K562 (cell line): ENCODE measurements around the gene TRIM38. TPM values are rescaled to one million over a fixed set of nuclear protein-coding genes. Genes with fewer than 3 reads are reported as not detected.

ENCODE experiments used
- ATAC-seq: fragments of 200-7000 bp; cut with Tn5 transposase; 3 replicates; pipeline ENCODE4 v1.9.1; 2020; ENCODE audit warnings: moderate library complexity
- BruUV-seq: library from RNA; stranded (reverse); fragments of 400-500 nt; replicated peaks from 2 replicates; lab custom pipeline; 2021; lab: Mats Ljungman, UMichigan
- CTCF ChIA-PET: fragments of 300-600 bp; formaldehyde crosslinking; extraction: SDS; loops from one replicate; lab custom pipeline; 2021; ENCODE audit warnings: low intra/inter-chr PET ratio; lab: Yijun Ruan, JAX
- POLR2A ChIA-PET: fragments of 300-600, 350-650 bp; sonication (Branson Sonifier 250); formaldehyde crosslinking; extraction: SDS; loops from one replicate; lab custom pipeline; 2021; ENCODE audit warnings: antibody characterized with exemption, inconsistent platforms; lab: Yijun Ruan, JAX
- DNase-seq, 4 experiments: peaks; one replicate each; pipeline versions ENCODE4 v3.0.0 to v3.0.0-alpha.2; 2011 to 2018; ENCODE audit warnings: low spot score in 3 of 4, mixed read lengths in 3 of 4; ENCODE audit errors: extremely low read depth in 1 of 4
- FAIRE-seq: peaks from 2 replicates; lab custom pipeline; 2011; peaks lifted over from hg19 to GRCh38; lab: Jason Lieb, UNC
- H2AFZ ChIP-seq: 2 replicates; pipeline ENCODE4 v1.6.0; 2011; ENCODE audit warnings: low read depth, low read length, control low read depth, inconsistent platforms
- H3K27ac ChIP-seq: fragments of 200-600 bp; 3 replicates; pipeline ENCODE4 v1.8.0; 2011; ENCODE audit warnings: low read depth, mild to moderate bottlenecking, control low read depth, inconsistent platforms, low read length, moderate library complexity, mixed read lengths; ENCODE audit errors: extremely low read depth
- H3K27me3 ChIP-seq, 2 experiments: fragments of 300-600 bp in 1 of 2; 2 replicates in 1 of 2; 3 replicates in 1 of 2; pipeline versions ENCODE4 v1.6.0 to v1.8.0; 2011; ENCODE audit warnings: inconsistent platforms in 2 of 2, low read length in 2 of 2, mild to moderate bottlenecking in 1 of 2, mixed read lengths in 1 of 2, moderate library complexity in 1 of 2; ENCODE audit not compliant: control insufficient read depth in 2 of 2, insufficient read depth in 2 of 2
- H3K36me3 ChIP-seq: fragments of 300-600 bp; 3 replicates; pipeline ENCODE4 v1.8.0; 2011; ENCODE audit warnings: mild to moderate bottlenecking, low read length, inconsistent platforms; ENCODE audit not compliant: control insufficient read depth, insufficient read depth
- H3K4me1 ChIP-seq, 2 experiments: fragments of 200-600 bp in 1 of 2; replicated peaks in 1 of 2; 2 replicates in 1 of 2; 3 replicates in 1 of 2; pipeline versions ENCODE4 v1.5.1 to v1.8.0; 2011; ENCODE audit warnings: inconsistent platforms in 2 of 2, low read length in 2 of 2, mild to moderate bottlenecking in 1 of 2, mixed read lengths in 1 of 2, moderate library complexity in 1 of 2; ENCODE audit not compliant: control insufficient read depth in 2 of 2, insufficient read depth in 2 of 2
- H3K4me2 ChIP-seq: 2 replicates; pipeline ENCODE4 v1.6.1; 2011; ENCODE audit warnings: low read length, control low read depth, inconsistent platforms, mixed read lengths; ENCODE audit not compliant: insufficient read depth
- H3K4me3 ChIP-seq: fragments of 200-600 bp; sonication (generic), shearing (Covaris generic); 2 replicates; pipeline ENCODE4 v1.5.1; 2016; ENCODE audit warnings: control low read depth, inconsistent platforms
- H3K79me2 ChIP-seq: fragments of 200-600 bp; 3 replicates; pipeline ENCODE4 v1.8.0; 2011; ENCODE audit warnings: low read length, inconsistent platforms; ENCODE audit not compliant: control insufficient read depth, insufficient read depth
- H3K9ac ChIP-seq, 2 experiments: 2 replicates each; pipeline versions ENCODE4 v1.6.0 to v1.6.1; 2011; ENCODE audit warnings: low read depth in 2 of 2, low read length in 2 of 2, control low read depth in 1 of 2, inconsistent platforms in 1 of 2, mild to moderate bottlenecking in 1 of 2, mixed read lengths in 1 of 2; ENCODE audit not compliant: insufficient read depth in 1 of 2
- H3K9me1 ChIP-seq: one replicate; pipeline ENCODE4 v1.6.0; 2011; ENCODE audit warnings: inconsistent platforms, mild to moderate bottlenecking, low read length, moderate library complexity; ENCODE audit not compliant: control insufficient read depth, insufficient read depth
- H3K9me3 ChIP-seq: replicated peaks from 2 replicates; pipeline ENCODE4 v1.5.1; 2011; ENCODE audit warnings: low read depth, low read length, inconsistent platforms; ENCODE audit not compliant: control insufficient read depth, insufficient read depth
- H4K20me1 ChIP-seq: replicated peaks from 2 replicates; pipeline ENCODE4 v1.6.1; 2011; ENCODE audit warnings: low read length, inconsistent platforms, mixed read lengths; ENCODE audit not compliant: control insufficient read depth, insufficient read depth
- BRF1 ChIP-seq: IDR thresholded peaks from 3 replicates; pipeline ENCODE4 v1.6.1; 2011; ENCODE audit warnings: borderline replicate concordance, mild to moderate bottlenecking; ENCODE audit not compliant: insufficient read length; ENCODE audit errors: extremely low read depth
- EGR1 ChIP-seq: fragments of 450-650 bp; conservative IDR thresholded peaks from 2 replicates; pipeline ENCODE4 v1.6.1; 2017; ENCODE audit warnings: mild to moderate bottlenecking
- MEF2A ChIP-seq: IDR thresholded peaks from 2 replicates; pipeline ENCODE4 v1.6.1; 2011; ENCODE audit warnings: low read depth, mild to moderate bottlenecking, low read length, moderate library complexity; ENCODE audit not compliant: control insufficient read depth
- RFX5 ChIP-seq: IDR thresholded peaks from 2 replicates; pipeline ENCODE4 v1.6.1; 2011; ENCODE audit warnings: low read depth, mild to moderate bottlenecking, improper control_type of control experiment, low read length
- SRSF1 ChIP-seq: fragments of 200-400 bp; formaldehyde crosslinking; IDR thresholded peaks from 2 replicates; pipeline ENCODE4 v1.6.1; 2017; ENCODE audit warnings: mild to moderate bottlenecking, low read depth, low read length, moderate library complexity
- STAT5A ChIP-seq: IDR thresholded peaks from 2 replicates; pipeline ENCODE4 v1.6.1; 2012; ENCODE audit warnings: low read length, inconsistent platforms, borderline replicate concordance
- WGBS: fragments of 100-300 bp; shearing (Covaris generic); methylation state at CpG from one replicate; pipeline ENCODE4 v1.1.6; 2016; ENCODE audit warnings: low coverage, mixed read lengths; ENCODE audit not compliant: insufficient coverage; ENCODE audit errors: missing lambda C conversion rate; 5-methylcytosine and 5-hydroxymethylcytosine counted together
- in situ Hi-C: fragments of 300-500 bp; cut with MboI; formaldehyde crosslinking; loops from 4 replicates; pipeline ENCODE4 v1.15.0; 2018; ENCODE audit warnings: inconsistent platforms, mixed read lengths
- intact Hi-C: fragments of 100-400 bp; cut with micrococcal nuclease; formaldehyde crosslinking; loops from 2 replicates; pipeline ENCODE4 v1.14.2; 2022
- polyA plus RNA-seq, 8 experiments: library from polyadenylated mRNA; depleted of rRNA in 4 of 8; stranded (reverse) in 5 of 8; unstranded in 3 of 8; fragments of >200 nt; fragmentation: Nextera tagmentation in 2 of 8; fragmentation: Illumina TruSeq in 1 of 8; extraction: Ambion mirVana in 2 of 8; extraction: Trizol in 1 of 8; gene quantifications; 2 replicates each; pipeline versions ENCODE4 v1.2.1 to v1.2.3, GENCODE V29; 2011 to 2014; ENCODE audit warnings: inconsistent platforms in 1 of 8, missing spikeins in 1 of 8
- total RNA-seq, 7 experiments: library from RNA; depleted of rRNA in 6 of 7; stranded (reverse); fragments of >200 nt in 6 of 7; fragmentation: Illumina TruSeq in 2 of 7; extraction: Trizol in 2 of 7; gene quantifications; 2 replicates each; pipeline versions ENCODE4 v1.2.1 to v1.2.3, GENCODE V29; 2011 to 2021; ENCODE audit warnings: low replicate concordance in 1 of 7

The TRIM38 gene
- total and polyA plus RNA-seq, 9 of the 15 experiments (the other 6 are each of a cell fraction or from before 2014, with no cell fraction given), result 1.7 to 6.7 (median 6.3) TPM

GRCh38 chr6:25995507-25995906, 32.9 kb downstream of the TRIM38 start:
- WGBS, result 95% methylated on average over 1 of the region's 1 CpG
- Histone ChIP-seq H3K4me1 (peaks cover 10 to 11% of the 10 kb centered on the region in 2 experiments), H3K4me3 (no peak overlapping the region), H2AFZ (no peak overlapping the region), H4K20me1 (no peaks in the 10 kb centered on the region), H3K36me3 (peaks cover 11% of the 10 kb centered on the region; the same call in 2 of the 3 replicates), H3K27ac (no peak overlapping the region), H3K9ac (no peak overlapping the region), H3K27me3 (no peaks in the 10 kb centered on the region), H3K9me1 (no peaks in the 10 kb centered on the region), H3K4me2 (no peak overlapping the region), H3K79me2 (0 out of 3 replicates have a peak, but pooled peaks cover 2% of the 10 kb centered on the region), H3K9me3 (no peaks in the 10 kb centered on the region)
- in situ Hi-C loops, result no loop called here
- POLR2A ChIA-PET, result interaction anchor here (1.6 to 1.8 kb wide), 3 partner anchors 10 to 36 kb away, joined by 4 to 9 read pairs (median 8); a partner anchor contains a TSS
- ATAC-seq, result no peak
- CTCF ChIA-PET, result no interaction called here
- no peak for FAIRE-seq
- TF ChIP-seq EGR1 (no peak), MEF2A (no peak), RFX5 (0 out of 2 replicates have a peak, but pooled peaks have one; percentile 35), STAT5A (no peak), BRF1 (no peak), SRSF1 (no peak)
- intact Hi-C loops, result no loop called here
- DNase-seq, result no peak
- no TSS peak for BruUV-seq
